Islet precursor cell (in vitro differentiated cells): ENCODE measurements around the gene KCTD16.

Experiments
- DNase-seq: peaks from one replicate; pipeline ENCODE4 v3.0.0-alpha.2; 2018

The KCTD16 gene

DNA sequence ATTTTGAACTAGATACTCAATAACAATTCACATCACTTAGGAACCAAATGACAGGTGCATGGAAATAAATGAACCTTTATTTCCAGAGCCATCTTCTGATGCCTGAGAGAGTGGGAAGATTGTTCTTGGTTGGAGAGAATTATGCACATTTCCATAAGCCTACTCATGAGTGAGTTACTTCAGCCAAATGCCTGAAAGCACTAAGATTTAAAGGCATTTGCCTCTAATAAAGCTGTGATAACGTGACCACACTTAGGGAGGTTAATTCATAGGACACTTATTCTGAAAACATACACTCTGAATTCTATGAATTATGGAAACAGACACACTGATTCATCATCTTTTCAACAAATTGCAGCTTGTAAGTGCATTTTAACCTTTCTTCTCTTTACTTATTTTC is 40.0 kb downstream of the KCTD16 start:
- DNase-seq: no peak

DNA sequence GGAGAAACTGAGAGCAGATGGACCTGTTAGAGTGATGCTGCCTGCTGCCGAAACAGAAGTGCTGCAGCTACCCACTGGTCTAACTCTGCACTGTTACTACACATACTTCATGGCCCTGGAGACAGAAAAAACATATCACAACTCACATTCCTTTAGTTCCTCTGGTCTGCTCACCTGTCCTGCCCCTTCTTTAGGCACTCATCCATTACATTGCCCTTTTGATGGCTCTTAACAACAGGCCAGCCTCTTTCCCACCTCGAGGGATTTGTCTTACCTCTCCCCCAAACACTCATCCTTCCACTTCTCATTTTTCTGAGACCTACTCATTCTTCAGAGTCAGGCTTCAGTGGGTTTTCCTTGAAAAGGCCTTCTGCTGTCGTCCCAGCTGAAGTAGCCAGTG is 49.2 kb downstream of the KCTD16 start:
- no peak for DNase-seq

DNA sequence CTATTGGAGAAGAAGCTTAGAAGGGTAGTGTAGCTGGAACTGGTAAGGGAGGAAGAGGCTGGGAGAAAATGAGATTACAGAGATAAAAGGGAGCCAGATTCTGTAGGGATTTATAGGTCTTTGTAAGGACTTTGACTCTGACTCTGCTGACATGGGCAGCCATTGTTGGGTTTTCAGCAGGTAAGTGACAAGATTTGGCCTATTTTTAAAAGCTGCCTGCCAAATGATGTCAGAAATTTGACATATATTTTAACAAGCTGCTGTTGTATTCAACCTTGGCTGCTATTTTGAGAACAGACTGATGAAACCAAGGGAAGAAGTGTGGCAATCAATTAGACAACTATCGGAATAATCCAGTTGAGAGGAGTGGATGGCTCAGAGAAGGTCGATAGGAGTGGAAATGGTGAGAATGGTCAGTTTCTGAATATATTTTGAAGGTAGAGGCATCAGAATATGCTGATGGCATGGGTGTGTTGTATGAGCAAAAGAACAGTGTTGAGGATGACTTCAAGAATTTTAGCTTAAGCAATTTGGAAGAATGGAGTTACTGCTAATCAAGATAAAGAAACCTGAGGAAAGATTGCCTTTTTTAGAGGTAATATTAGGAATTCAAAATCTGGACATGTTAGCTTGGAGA is 56.8 kb downstream of the KCTD16 start:
- no peak for DNase-seq

DNA sequence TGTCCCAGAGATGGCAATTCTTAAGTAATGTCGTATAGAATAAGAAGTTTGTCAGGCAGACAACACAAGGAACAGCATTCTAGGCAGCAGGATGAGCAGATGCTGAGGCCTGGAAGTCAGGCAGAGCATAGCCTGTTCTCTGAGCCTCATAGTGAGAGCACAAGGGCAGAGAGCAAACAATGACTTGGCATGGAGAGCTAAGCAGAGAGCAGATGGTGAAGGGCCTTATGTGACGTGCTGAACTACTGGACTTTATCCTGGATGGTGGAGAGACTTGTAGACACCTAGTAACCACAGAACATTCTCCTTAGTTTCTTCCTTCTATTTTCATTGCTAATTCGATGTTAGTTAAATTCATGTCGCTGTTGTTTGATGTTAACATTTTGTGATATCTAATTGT is 60.1 kb downstream of the KCTD16 start:
- no peak for DNase-seq

GRCh38 chr5:144232285-144232684 is 61.6 kb downstream of the KCTD16 start:
- DNase-seq: no peak

DNA sequence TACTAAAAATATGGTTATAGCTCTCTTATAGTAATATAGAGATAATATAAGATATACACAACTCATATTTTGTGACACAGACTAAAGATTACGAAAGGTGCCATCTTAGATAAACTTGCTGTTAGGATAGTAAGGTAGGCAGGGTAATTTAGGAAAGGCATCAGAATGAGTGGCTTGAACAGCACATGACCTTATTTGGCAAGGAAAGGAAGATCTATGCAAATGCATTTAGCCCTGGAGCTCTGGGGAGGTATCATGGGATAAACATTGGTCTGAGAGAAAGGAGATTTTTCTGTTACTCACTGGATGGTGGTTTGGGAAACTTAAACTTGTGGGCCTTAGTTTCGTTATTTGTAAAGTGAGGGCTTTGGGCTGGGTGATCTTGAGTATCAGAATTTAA is 65.8 kb downstream of the KCTD16 start:
- DNase-seq: no peak

GRCh38 chr5:144237851-144238250 is 67.2 kb downstream of the KCTD16 start:
- DNase-seq: no peak

GRCh38 chr5:144247131-144247530 is 76.5 kb downstream of the KCTD16 start:
- peak; percentile 81 for DNase-seq

DNA sequence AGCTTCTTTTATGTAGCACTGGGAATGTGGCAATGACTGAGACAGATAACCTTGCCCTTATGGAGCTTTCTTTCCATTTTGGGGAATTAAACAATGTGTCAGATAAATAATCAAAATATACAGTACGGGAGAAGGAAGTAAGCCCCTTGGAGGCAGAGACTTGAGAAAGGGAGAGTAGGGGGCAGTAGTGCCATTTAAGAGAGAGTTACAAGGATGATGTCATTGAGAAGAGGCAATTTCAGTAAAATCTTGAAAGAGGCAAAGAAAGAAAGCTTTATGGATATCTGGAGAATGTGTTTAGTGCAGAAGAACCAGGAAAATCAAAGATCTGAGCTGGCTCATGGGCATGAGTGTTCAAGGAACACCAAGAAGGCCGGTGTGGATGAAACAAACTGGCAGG is 77.3 kb downstream of the KCTD16 start:
- no peak for DNase-seq

- DNase-seq: no peak
Observed at GRCh38 chr5:144249755-144250464, 79.2 kb downstream of the KCTD16 start.

DNA sequence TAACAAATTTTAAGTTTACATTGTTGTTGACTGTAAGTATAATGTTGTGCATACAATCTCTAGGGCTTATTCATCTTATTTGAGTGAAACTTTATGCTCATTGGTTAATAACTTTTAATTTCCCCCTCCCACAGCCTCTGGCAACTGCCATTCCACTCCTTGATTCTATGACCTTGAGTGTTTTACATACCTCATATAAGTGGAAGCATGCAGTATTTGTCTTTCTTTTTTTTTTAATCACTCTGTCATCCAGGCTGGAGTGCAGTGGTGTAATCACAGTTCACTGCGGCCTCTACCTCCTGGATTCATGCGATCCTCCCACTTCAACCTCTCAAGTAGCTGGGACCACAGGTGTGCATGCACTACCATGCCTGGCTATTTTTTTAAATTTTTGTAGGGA is 83.9 kb downstream of the KCTD16 start:
- no peak for DNase-seq

GRCh38 chr5:144260121-144260520 is 89.4 kb downstream of the KCTD16 start:
- no peak for DNase-seq

GRCh38 chr5:144265643-144266247 is 95.1 kb downstream of the KCTD16 start:
- DNase-seq: no peak

GRCh38 chr5:144267961-144268513 is 97.4 kb downstream of the KCTD16 start:
- DNase-seq: no peak

DNA sequence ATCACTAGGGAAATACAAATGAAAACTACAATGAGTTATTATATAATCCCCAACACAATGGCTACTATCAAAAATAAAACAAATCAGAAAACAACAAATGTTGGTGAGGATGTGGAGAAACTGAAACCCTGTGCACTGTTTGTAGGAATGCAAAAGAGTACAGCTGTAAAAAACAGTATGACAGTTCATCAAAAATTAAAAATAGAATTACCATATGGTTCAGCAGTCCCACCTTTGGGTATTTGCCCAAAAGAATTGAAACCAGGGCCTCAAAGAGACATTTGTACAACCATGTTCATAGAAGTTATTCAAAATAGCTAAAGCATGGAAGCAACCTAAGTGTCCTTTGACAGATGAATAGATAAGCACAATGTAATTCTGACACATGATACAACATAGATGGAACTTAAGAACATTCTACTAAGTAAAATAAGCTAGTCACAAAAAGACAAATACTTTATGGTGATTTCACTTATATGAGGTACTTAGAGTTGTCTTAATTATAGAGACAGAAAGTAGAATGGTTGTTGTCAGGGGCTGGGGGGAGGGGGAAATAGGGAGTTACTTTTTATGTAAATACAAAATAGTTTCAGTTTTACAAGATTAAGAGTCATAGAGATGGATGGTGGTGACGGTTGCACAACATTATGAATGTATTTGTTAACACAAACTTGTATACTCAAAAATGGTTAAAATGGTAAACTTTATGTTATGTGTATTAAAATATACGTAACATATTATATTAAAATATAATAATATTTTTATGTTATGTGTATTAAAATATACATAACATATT is 102.8 kb downstream of the KCTD16 start:
- no peak for DNase-seq

- no peak for DNase-seq
Observed at GRCh38 chr5:144275329-144275728, 104.7 kb downstream of the KCTD16 start.

DNA sequence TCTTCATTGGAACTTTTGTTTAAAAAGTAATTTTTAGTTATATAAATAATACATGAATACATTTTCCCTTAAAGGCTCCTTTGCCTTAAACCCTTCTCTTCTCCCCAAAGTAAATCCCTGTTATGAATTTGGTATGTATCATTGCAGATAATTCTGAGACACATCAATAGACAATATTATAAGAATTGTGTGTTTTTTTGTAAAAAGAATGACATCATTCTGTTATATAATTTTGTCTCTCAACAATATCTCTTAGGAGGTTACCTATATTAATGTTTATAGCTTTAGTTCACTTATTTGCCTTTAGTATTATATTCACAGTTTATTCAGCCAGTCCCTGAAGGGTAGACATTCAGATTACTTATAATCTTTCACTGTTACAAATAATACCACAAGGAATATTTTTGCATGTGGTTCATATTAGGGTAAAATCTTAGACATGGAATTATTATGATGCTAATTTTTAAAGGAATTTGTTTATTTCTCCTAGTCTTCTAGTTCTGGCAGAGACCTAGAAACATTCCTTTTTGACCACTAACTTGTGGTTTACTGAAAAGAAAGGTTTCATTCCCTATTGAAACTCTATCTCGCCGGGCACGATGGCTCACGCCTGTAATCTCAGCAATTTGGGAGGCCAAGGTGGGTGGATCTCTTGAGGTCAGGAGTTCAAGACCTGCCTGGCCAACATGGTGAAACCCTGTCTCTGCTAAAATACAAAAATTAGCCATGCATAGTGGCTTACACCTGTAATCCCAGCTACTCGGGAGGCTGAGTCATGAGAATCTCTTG is 105.6 kb downstream of the KCTD16 start:
- no peak for DNase-seq

GRCh38 chr5:144281784-144282183 is 111.1 kb downstream of the KCTD16 start:
- DNase-seq: no peak

DNA sequence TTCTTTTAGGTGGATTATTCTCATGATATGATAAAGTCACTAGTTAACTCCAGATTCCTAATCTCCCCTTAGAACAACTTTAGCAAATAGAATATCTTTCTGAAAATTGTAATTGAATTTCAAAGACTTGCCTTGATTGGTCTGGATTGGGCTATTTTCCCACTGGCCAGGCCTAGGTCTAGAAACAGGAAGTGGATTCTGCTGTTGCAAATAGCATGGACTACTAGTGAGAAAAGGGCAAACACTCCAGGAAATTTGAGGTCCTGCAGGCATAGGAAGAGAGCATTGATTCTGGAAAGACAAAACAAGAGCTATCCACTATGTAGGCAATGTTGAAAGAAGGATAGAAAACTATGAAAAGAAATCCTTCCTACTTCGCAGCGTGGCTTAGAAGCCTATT is 113.4 kb downstream of the KCTD16 start:
- DNase-seq: no peak

- DNase-seq: no peak
Observed at GRCh38 chr5:144284931-144285502, 114.3 kb downstream of the KCTD16 start.

DNA sequence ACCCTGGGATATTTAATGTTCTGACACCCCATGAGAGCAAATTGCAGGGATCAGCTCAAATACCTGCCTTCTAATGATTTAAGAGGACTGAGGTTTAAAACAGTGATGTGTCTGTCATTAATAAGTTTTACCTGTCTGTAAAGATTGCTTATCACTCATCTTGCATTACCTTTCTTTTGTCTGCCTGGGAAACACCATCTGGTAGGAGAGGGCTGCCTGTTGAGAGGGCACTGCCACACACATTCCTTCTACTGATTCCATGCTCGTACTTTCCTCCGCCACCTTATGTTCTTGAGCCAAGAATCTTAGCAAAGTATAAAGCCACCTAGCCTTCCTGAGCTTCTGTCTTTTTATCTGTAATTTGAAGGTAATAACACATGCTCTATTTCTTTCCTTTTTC is 118.6 kb downstream of the KCTD16 start:
- DNase-seq: no peak

- no peak for DNase-seq
Observed at GRCh38 chr5:144292029-144292428, 121.4 kb downstream of the KCTD16 start.
